Sigmoid colon (tissue), 7 donors: ENCODE results near the gene CMTM7. TPM values are rescaled to one million over a fixed set of nuclear protein-coding genes. Genes with fewer than 3 reads are reported as not detected.

ENCODE experiments used
- DNase-seq: peaks from one replicate; pipeline ENCODE4 v3.0.0-alpha.2; 2019
- H3K27ac ChIP-seq, 4 donors: fragments of 200-600 bp; sonication (generic); one replicate each; pipeline ENCODE4 v1.5.1; 2016 to 2019; ENCODE audit warnings: mild to moderate bottlenecking in 1 of 4
- H3K27me3 ChIP-seq, 3 donors: fragments of 200-600 bp; sonication (generic); one replicate each; pipeline ENCODE4 v1.5.1; 2019; ENCODE audit warnings: mild to moderate bottlenecking in 1 of 3
- H3K36me3 ChIP-seq, 4 donors: fragments of 200-600 bp; sonication (generic); one replicate each; pipeline ENCODE4 v1.5.1; 2016 to 2019
- H3K4me1 ChIP-seq, 4 donors: fragments of 200-600 bp; sonication (generic); one replicate each; pipeline ENCODE4 v1.5.1; 2017 to 2019
- H3K4me3 ChIP-seq, 4 donors: fragments of 200-600 bp; sonication (generic); one replicate each; pipeline ENCODE4 v1.5.1; 2017 to 2019; ENCODE audit warnings: mild to moderate bottlenecking in 2 of 4, moderate library complexity in 1 of 4
- H3K9me3 ChIP-seq, 4 donors: fragments of 200-600 bp in 3 of 4; sonication (generic) in 3 of 4; one replicate each; pipeline versions ENCODE4 v1.5.1 to v1.6.1; 2013 to 2019
- CTCF ChIP-seq, 4 experiments: fragments of 450-650 bp in 3 of 4; fragments of 200-600 bp in 1 of 4; IDR thresholded peaks; one replicate each; pipeline ENCODE4 v1.5.1; 2016 to 2019; ENCODE audit warnings: antibody characterized with exemption in 4 of 4, mild to moderate bottlenecking in 3 of 4, moderate library complexity in 2 of 4
- EP300 ChIP-seq, 4 donors: sonication (generic); formaldehyde crosslinking; IDR thresholded peaks; one replicate each; pipeline ENCODE4 v1.6.1; 2017; ENCODE audit warnings: antibody characterized with exemption in 4 of 4
- POLR2A ChIP-seq, 2 donors: fragments of 450-650 bp; IDR thresholded peaks; one replicate each; pipeline ENCODE4 v1.6.1; 2016; ENCODE audit warnings: antibody characterized with exemption in 2 of 2, mild to moderate bottlenecking in 2 of 2, moderate library complexity in 2 of 2
- POLR2AphosphoS5 ChIP-seq, 4 donors: sonication (generic); formaldehyde crosslinking; IDR thresholded peaks; one replicate each; pipeline ENCODE4 v1.6.1; 2017; ENCODE audit warnings: antibody characterized with exemption in 4 of 4
- WGBS, 2 donors: extraction: QIAGEN DNeasy Blood & Tissue Kit; methylation state at CpG; one replicate each; pipeline ENCODE4 v1.1.7; 2013; 5-methylcytosine and 5-hydroxymethylcytosine counted together
- intact Hi-C: fragments of 100-400 bp; cut with DNase I; formaldehyde crosslinking; loops from one replicate; pipeline ENCODE4 v1.15.1; 2023
- polyA plus RNA-seq, 3 donors: library from polyadenylated mRNA; stranded (reverse); fragments of 200-250 nt; gene quantifications; one replicate each; pipeline ENCODE4 v1.2.3, GENCODE V29; 2013
- total RNA-seq, 4 donors: library from RNA; depleted of rRNA; stranded (reverse); fragments of >200 nt; gene quantifications; one replicate each; pipeline ENCODE4 v1.1.0, GENCODE V29; 2016
- donor health status: healthy with polysubstance abuse.
- donor health status: Bipolar disorder and iron deficiency.
- donor health status: healthy.

The CMTM7 gene
- total and polyA plus RNA-seq, 7 donors: 3.6 to 13.3 (median 7.2) TPM

- no peaks in the 10 kb centered on the region for H3K27me3 ChIP-seq
- no peaks in the 10 kb centered on the region for H3K36me3 ChIP-seq
- H3K9me3 ChIP-seq: peaks cover 0 to under 1% (median 0%) of the 10 kb centered on the region in 4 donors
- TF ChIP-seq EP300 (IDR thresholded peaks at IDR 0.05) (no peak), POLR2AphosphoS5 (IDR thresholded peaks at IDR 0.05) (no peak), CTCF (IDR thresholded peaks at IDR 0.05) (no peak), POLR2A (IDR thresholded peaks at IDR 0.05) (no peak)
- intact Hi-C loops: no loop called here
- no peaks in the 10 kb centered on the region for H3K4me1 ChIP-seq
- no peak for DNase-seq
- 92 to 94% methylated on average over 3 of the region's 3 CpGs for WGBS, 2 donors
- no peak overlapping the region for H3K4me3 ChIP-seq
- no peak overlapping the region for H3K27ac ChIP-seq
Observed at GRCh38 chr3:32449691-32450090, 58.0 kb downstream of the CMTM7 start.

- H3K36me3 ChIP-seq: no peaks in the 10 kb centered on the region
- H3K27me3 ChIP-seq: no peaks in the 10 kb centered on the region
- H3K27ac ChIP-seq: no peak overlapping the region
- no peak for DNase-seq
- H3K4me3 ChIP-seq: no peak overlapping the region
- 94 to 98% methylated on average over 2 of the region's 2 CpGs for WGBS, 2 donors
- TF ChIP-seq POLR2AphosphoS5 (IDR thresholded peaks at IDR 0.05) (no peak), EP300 (IDR thresholded peaks at IDR 0.05) (no peak), CTCF (IDR thresholded peaks at IDR 0.05) (no peak), POLR2A (IDR thresholded peaks at IDR 0.05) (no peak)
- intact Hi-C loops: no loop called here
- H3K9me3 ChIP-seq: no peaks in the 10 kb centered on the region
- no peaks in the 10 kb centered on the region for H3K4me1 ChIP-seq
Observed at GRCh38 chr3:32450426-32450825, 58.8 kb downstream of the CMTM7 start.

DNA sequence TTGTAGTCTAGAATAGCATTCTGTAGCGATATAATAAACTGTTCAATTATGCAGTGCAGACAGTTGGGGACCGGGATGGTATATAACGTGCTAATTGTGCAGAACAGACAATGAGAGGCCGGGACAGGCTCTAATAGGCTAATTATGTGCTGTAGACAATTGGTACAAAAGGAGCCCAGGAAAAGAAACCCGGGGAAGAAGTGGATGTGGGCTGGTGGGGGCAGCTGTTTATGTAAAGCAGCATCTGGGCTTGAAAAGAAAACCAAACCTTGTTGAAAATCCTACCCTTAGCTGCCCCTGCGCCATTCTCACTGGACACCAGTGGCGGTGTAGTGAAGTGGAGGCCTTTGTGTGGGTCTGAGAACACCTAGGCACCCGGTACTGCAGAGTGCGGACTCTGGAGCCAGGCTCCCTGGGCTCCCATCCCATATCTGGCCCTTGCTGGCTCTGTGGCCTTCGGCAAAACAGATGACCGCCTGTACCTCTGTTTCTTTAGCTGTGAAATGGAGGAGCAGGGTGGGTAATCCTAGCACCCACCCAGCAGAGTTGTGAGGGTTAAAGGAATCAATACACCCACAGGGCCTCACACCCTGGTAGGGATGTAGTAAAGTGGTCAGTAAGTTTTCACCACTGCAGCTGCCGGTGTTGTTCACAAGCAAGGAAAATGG, 59.5 kb downstream of the CMTM7 start:
- intact Hi-C loops: no loop called here
- 95 to 96% methylated on average over 12 of the region's 12 CpGs for WGBS, 2 donors
- H3K36me3 ChIP-seq: no peaks in the 10 kb centered on the region
- H3K27ac ChIP-seq: no peak overlapping the region
- H3K4me3 ChIP-seq: no peak overlapping the region
- H3K4me1 ChIP-seq: no peaks in the 10 kb centered on the region
- no peaks in the 10 kb centered on the region for H3K9me3 ChIP-seq
- no peaks in the 10 kb centered on the region for H3K27me3 ChIP-seq
- DNase-seq: no peak
- TF ChIP-seq POLR2AphosphoS5 (IDR thresholded peaks at IDR 0.05) (no peak), CTCF (IDR thresholded peaks at IDR 0.05) (no peak), EP300 (IDR thresholded peaks at IDR 0.05) (no peak), POLR2A (IDR thresholded peaks at IDR 0.05) (no peak)

DNA sequence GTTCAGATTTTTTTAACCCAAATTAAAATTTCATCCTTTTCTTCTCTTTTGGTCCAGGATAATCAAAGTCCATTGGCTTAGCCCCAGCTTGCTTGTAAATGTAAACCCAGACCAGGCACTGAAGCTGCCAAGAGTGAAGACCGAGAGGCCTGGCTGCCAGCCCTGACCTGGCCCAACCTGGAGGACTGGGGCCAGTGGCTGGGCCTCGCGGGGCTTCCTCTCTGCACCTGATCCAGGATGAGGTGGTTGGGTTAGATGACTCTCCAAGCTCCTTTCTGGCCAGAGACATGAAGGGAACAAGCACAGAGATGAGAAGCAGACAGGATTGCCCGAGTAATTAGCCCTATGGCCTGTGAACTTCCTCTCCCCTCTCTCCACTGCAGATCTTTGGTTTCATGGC, 60.4 kb downstream of the CMTM7 start:
- Histone ChIP-seq H3K27ac (no peak overlapping the region), H3K4me3 (no peak overlapping the region), H3K9me3 (no peaks in the 10 kb centered on the region), H3K4me1 (no peaks in the 10 kb centered on the region), H3K27me3 (no peaks in the 10 kb centered on the region), H3K36me3 (no peaks in the 10 kb centered on the region)
- 91 to 97% methylated on average over 4 of the region's 4 CpGs for WGBS, 2 donors
- DNase-seq: no peak
- intact Hi-C loops: no loop called here
- TF ChIP-seq CTCF (IDR thresholded peaks at IDR 0.05) (no peak), POLR2A (IDR thresholded peaks at IDR 0.05) (no peak), EP300 (IDR thresholded peaks at IDR 0.05) (no peak), POLR2AphosphoS5 (IDR thresholded peaks at IDR 0.05) (no peak)

- H3K27me3 ChIP-seq: no peaks in the 10 kb centered on the region
- 94 to 97% methylated on average over 5 of the region's 5 CpGs for WGBS, 2 donors
- TF ChIP-seq CTCF (IDR thresholded peaks at IDR 0.05) (no peak), POLR2A (IDR thresholded peaks at IDR 0.05) (no peak), EP300 (IDR thresholded peaks at IDR 0.05) (no peak), POLR2AphosphoS5 (IDR thresholded peaks at IDR 0.05) (no peak)
- no peak for DNase-seq
- no peak overlapping the region for H3K4me3 ChIP-seq
- no peaks in the 10 kb centered on the region for H3K36me3 ChIP-seq
- H3K27ac ChIP-seq: no peak overlapping the region
- H3K4me1 ChIP-seq: no peaks in the 10 kb centered on the region
- H3K9me3 ChIP-seq: no peaks in the 10 kb centered on the region
- intact Hi-C loops: no loop called here
Observed at GRCh38 chr3:32453346-32453745, 61.7 kb downstream of the CMTM7 start.
